ENCODE data around the gene RASA3. TPM values are rescaled to one million over a fixed set of nuclear protein-coding genes. Genes with fewer than 3 reads are reported as not detected.

The RASA3 gene
- total and polyA plus RNA-seq, 2 of the 8 experiments (the other 6 are each of a cell fraction or from before 2014, with no cell fraction given), result 7.5 to 21.9 TPM

- Histone ChIP-seq H3K18ac (ENCODE audit: extremely low read depth, low read length) (no peak overlapping the region), H3K14ac (ENCODE audit: insufficient read length) (no peak overlapping the region), H3K9ac (replicated peaks in 1 of 4; ENCODE audit: extremely low read depth in 1 of 4, low read depth in 3 of 4, low read length in 3 of 4) (no peak overlapping the region), H4K91ac (replicated peaks; ENCODE audit: insufficient read length, low read length) (peak overlapping the region; percentile 20), H3K4ac (replicated peaks; ENCODE audit: insufficient read length, low read depth, low read length) (no peak overlapping the region), H4K5ac (ENCODE audit: insufficient read length, low read depth, low read length) (no peak overlapping the region), H4K20me1 (replicated peaks in 1 of 2; ENCODE audit: control insufficient read depth in 1 of 2, insufficient read depth in 2 of 2, low read length in 2 of 2) (peaks cover 0 to 10% of the 10 kb centered on the region in 2 experiments), H4K8ac (ENCODE audit: extremely low read depth, insufficient read depth, low read length) (no peak overlapping the region), H2BK120ac (replicated peaks; ENCODE audit: low read depth, low read length) (no peak overlapping the region), H2AK5ac (ENCODE audit: low read depth, low read length) (no peak overlapping the region), H3K56ac (replicated peaks; ENCODE audit: insufficient read length, low read depth, low read length) (no peak overlapping the region), H3K4me3 (ENCODE audit: extremely low read depth in 1 of 4, insufficient read depth in 2 of 4, low read depth in 3 of 4, low read length in 4 of 4) (no peak overlapping the region), H2BK20ac (ENCODE audit: low read length) (no peak overlapping the region), H3K23me2 (ENCODE audit: low read depth, low read length) (peaks cover 20% of the 10 kb centered on the region), H3K9me3 (ENCODE audit: insufficient read depth in 2 of 2, low read depth in 1 of 2, low read length in 1 of 2) (no peaks in the 10 kb centered on the region), H3K27me3 (replicated peaks in 1 of 4; ENCODE audit: control insufficient read depth in 3 of 4, extremely low read depth in 1 of 4, insufficient read depth in 3 of 4, low read length in 3 of 4) (peaks cover 0 to 13% (median 10%) of the 10 kb centered on the region in 4 experiments; a peak in 5 of 7 replicates), H3K27ac (ENCODE audit: low read depth, low read length) (no peak overlapping the region), H3K36me3 (ENCODE audit: control insufficient read depth in 2 of 4, insufficient read depth in 4 of 4, low read length in 3 of 4) (no peaks in the 10 kb centered on the region), H3K79me2 (ENCODE audit: control insufficient read depth in 1 of 2, insufficient read depth in 2 of 2, low read length in 2 of 2) (peaks cover 0 to 4% of the 10 kb centered on the region in 2 experiments; a peak in 1 of 4 replicates), H3K79me1 (ENCODE audit: low read depth, low read length) (no peaks in the 10 kb centered on the region; the same call in 1 of the 2 replicates), H2BK12ac (ENCODE audit: low read depth, low read length) (no peak overlapping the region; the same call in 1 of the 2 replicates), H2BK15ac (ENCODE audit: low read length) (no peak overlapping the region), H2BK5ac (ENCODE audit: low read depth, low read length) (no peak overlapping the region), H3K4me2 (ENCODE audit: insufficient read depth in 1 of 2, low read depth in 2 of 2, low read length in 2 of 2) (no peak overlapping the region), H3K4me1 (replicated peaks in 1 of 4; ENCODE audit: control insufficient read depth in 3 of 4, insufficient read depth in 4 of 4, low read length in 3 of 4) (peaks cover 4 to 17% (median 15%) of the 10 kb centered on the region in 4 experiments), H2AFZ (ENCODE audit: low read length) (no peak overlapping the region), H3K23ac (ENCODE audit: insufficient read length) (no peak overlapping the region)
- WGBS, 2 experiments (ENCODE audit: extremely low coverage in 1 of 2, insufficient coverage in 1 of 2, insufficient read length in 1 of 2, insufficient replicate concordance in 2 of 2, low coverage in 1 of 2, low lambda C conversion rate in 2 of 2, missing lambda C conversion rate in 1 of 2), result 78% methylated on average over 12 of the region's 12 CpGs; no CpG with 5 or more reads in 1 of the 2 experiments
- FAIRE-seq (no peak), DNase-seq (ENCODE audit: low read depth in 1 of 2, low spot score in 2 of 2) (no peak)
- TF ChIP-seq ZNF274 (IDR thresholded peaks at IDR 0.05; ENCODE audit: borderline replicate concordance, extremely low read depth, low read length) (no peak), SUZ12 (IDR thresholded peaks at IDR 0.05; ENCODE audit: low read length) (0 out of 2 replicates have a peak, but pooled peaks have one; percentile 23)
- ChIA-PET POLR2A (ENCODE audit: partially characterized antibody) (interaction anchor here (1.0 kb wide), 1 partner anchor 8 kb away, joined by 4 read pairs; no protein-coding TSS in a partner anchor), CTCF (ENCODE audit: partially characterized antibody) (interaction anchor here (0.6 to 2.2 kb wide), 3 partner anchors 10 to 1269 kb away, joined by 3 to 13 read pairs (median 3); no protein-coding TSS in a partner anchor)
Measured at GRCh38 chr13:114134944-114135610, 2.7 kb upstream of the RASA3 start.
